Astrocyte of the spinal cord (primary cell): ENCODE results near the gene GRAMD2A.
A peak's percentile ranks its signal among the peaks of the same experiment; 100 is the strongest.

ENCODE experiments used
- DNase-seq: peaks from one replicate; pipeline ENCODE4 v3.0.0; 2011; ENCODE audit warnings: low read depth, low spot score
- H3K4me3 ChIP-seq: 2 replicates; pipeline ENCODE4 v1.5.1; 2011; ENCODE audit warnings: low read depth, mild to moderate bottlenecking, low read length, moderate library complexity
- CTCF ChIP-seq: IDR thresholded peaks from 2 replicates; pipeline ENCODE4 v1.5.1; 2012; ENCODE audit warnings: low read depth, mild to moderate bottlenecking, low read length, inconsistent platforms
- in situ Hi-C: cut with HindIII; loops from 2 replicates; pipeline ENCODE4 v1.10.0; 2017; ENCODE audit warnings: low sequenced_read_pairs

GRAMD2A gene

GRCh38 chr15:72193836-72194396 lies 3.7 kb downstream of the GRAMD2A start:
- no peak for DNase-seq
- in situ Hi-C loops = no loop called here
- TF ChIP-seq CTCF = no peak
- no peak overlapping the region for H3K4me3 ChIP-seq

- no peak for DNase-seq
- no peak overlapping the region for H3K4me3 ChIP-seq
- no peak for TF ChIP-seq CTCF
- in situ Hi-C loops = no loop called here
Measured at GRCh38 chr15:72192416-72192815, 5.2 kb downstream of the GRAMD2A start.

GRCh38 chr15:72189250-72189902 lies 8.2 kb downstream of the GRAMD2A start:
- no peak for TF ChIP-seq CTCF
- no peak for DNase-seq
- no peak overlapping the region for H3K4me3 ChIP-seq
- in situ Hi-C loops = no loop called here

- peak; percentile 35 for DNase-seq
- no peak for TF ChIP-seq CTCF
- peak overlapping the region; percentile 18 for H3K4me3 ChIP-seq
- in situ Hi-C loops = no loop called here
Measured at GRCh38 chr15:72184165-72184811, 13.3 kb downstream of the GRAMD2A start.

- TF ChIP-seq CTCF = no peak
- no peak overlapping the region for H3K4me3 ChIP-seq
- in situ Hi-C loops = no loop called here
- DNase-seq = no peak
Measured at GRCh38 chr15:72183781-72184164, 13.8 kb downstream of the GRAMD2A start.

GRCh38 chr15:72182673-72183072 lies 14.9 kb downstream of the GRAMD2A start:
- DNase-seq = no peak
- TF ChIP-seq CTCF = no peak
- in situ Hi-C loops = no loop called here
- H3K4me3 ChIP-seq = no peak overlapping the region
